ENCODE measurements around the gene DHRS2. TPM values are rescaled to one million over a fixed set of nuclear protein-coding genes. Genes with fewer than 3 reads are reported as not detected.

DHRS2 gene
- total and polyA plus RNA-seq, 2 of the 13 experiments (the other 11 are each of a cell fraction or from before 2014, with no cell fraction given): 1,621 to 3,021 TPM

GRCh38 chr14:23588884-23589598 lies 47.1 kb upstream of the DHRS2 start (continued):
- TF ChIP-seq CEBPZ (IDR thresholded peaks at IDR 0.05; ENCODE audit: low read length) (no peak), SCMH1 (CRISPR knock-in tag; IDR thresholded peaks at IDR 0.05; ENCODE audit: borderline replicate concordance) (no peak), TOPORS (CRISPR knock-in tag; IDR thresholded peaks at IDR 0.05) (peak; percentile 98), GFI1 (CRISPR knock-in tag; IDR thresholded peaks at IDR 0.05; ENCODE audit: borderline replicate concordance) (peak; percentile 79; the same call in 1 of the 2 replicates), ATF1 (CRISPR knock-in tag; IDR thresholded peaks at IDR 0.05) (no peak), CHCHD3 (CRISPR knock-in tag; IDR thresholded peaks at IDR 0.05) (no peak), MYC (CRISPR knock-in tag; IDR thresholded peaks at IDR 0.05; ENCODE audit: borderline replicate concordance) (peak; percentile 66; the same call in 1 of the 2 replicates), ZKSCAN5 (CRISPR knock-in tag; IDR thresholded peaks at IDR 0.05) (0 out of 2 replicates have a peak, but pooled peaks have one; percentile 35), ZNF660 (CRISPR knock-in tag; IDR thresholded peaks at IDR 0.05; ENCODE audit: borderline replicate concordance, low read depth) (no peak; the same call in 1 of the 2 replicates)
- TF ChIP-seq, protein P1, sequence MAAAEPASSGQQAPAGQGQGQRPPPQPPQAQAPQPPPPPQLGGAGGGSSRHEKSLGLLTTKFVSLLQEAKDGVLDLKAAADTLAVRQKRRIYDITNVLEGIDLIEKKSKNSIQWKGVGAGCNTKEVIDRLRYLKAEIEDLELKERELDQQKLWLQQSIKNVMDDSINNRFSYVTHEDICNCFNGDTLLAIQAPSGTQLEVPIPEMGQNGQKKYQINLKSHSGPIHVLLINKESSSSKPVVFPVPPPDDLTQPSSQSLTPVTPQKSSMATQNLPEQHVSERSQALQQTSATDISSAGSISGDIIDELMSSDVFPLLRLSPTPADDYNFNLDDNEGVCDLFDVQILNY (CRISPR knock-in tag; conservative IDR thresholded peaks at IDR 0.05): no peak
- TF ChIP-seq, protein P2, sequence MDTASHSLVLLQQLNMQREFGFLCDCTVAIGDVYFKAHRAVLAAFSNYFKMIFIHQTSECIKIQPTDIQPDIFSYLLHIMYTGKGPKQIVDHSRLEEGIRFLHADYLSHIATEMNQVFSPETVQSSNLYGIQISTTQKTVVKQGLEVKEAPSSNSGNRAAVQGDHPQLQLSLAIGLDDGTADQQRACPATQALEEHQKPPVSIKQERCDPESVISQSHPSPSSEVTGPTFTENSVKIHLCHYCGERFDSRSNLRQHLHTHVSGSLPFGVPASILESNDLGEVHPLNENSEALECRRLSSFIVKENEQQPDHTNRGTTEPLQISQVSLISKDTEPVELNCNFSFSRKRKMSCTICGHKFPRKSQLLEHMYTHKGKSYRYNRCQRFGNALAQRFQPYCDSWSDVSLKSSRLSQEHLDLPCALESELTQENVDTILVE (CRISPR knock-in tag; IDR thresholded peaks at IDR 0.05): peak; percentile 97
- TF ChIP-seq, protein P3, sequence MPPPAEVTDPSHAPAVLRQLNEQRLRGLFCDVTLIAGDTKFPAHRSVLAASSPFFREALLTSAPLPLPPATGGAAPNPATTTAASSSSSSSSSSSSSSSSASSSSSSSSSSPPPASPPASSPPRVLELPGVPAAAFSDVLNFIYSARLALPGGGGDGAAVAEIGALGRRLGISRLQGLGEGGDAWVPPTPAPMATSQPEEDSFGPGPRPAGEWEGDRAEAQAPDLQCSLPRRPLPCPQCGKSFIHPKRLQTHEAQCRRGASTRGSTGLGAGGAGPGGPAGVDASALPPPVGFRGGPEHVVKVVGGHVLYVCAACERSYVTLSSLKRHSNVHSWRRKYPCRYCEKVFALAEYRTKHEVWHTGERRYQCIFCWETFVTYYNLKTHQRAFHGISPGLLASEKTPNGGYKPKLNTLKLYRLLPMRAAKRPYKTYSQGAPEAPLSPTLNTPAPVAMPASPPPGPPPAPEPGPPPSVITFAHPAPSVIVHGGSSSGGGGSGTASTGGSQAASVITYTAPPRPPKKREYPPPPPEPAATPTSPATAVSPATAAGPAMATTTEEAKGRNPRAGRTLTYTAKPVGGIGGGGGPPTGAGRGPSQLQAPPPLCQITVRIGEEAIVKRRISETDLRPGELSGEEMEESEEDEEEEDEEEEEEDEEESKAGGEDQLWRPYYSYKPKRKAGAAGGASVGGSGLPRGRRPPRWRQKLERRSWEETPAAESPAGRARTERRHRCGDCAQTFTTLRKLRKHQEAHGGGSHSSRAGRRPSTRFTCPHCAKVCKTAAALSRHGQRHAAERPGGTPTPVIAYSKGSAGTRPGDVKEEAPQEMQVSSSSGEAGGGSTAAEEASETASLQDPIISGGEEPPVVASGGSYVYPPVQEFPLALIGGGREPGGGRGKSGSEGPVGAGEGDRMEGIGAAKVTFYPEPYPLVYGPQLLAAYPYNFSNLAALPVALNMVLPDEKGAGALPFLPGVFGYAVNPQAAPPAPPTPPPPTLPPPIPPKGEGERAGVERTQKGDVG (CRISPR knock-in tag; IDR thresholded peaks at IDR 0.05; ENCODE audit: borderline replicate concordance): peak; percentile 94; the same call in 1 of the 2 replicates
- TF ChIP-seq, protein P4, sequence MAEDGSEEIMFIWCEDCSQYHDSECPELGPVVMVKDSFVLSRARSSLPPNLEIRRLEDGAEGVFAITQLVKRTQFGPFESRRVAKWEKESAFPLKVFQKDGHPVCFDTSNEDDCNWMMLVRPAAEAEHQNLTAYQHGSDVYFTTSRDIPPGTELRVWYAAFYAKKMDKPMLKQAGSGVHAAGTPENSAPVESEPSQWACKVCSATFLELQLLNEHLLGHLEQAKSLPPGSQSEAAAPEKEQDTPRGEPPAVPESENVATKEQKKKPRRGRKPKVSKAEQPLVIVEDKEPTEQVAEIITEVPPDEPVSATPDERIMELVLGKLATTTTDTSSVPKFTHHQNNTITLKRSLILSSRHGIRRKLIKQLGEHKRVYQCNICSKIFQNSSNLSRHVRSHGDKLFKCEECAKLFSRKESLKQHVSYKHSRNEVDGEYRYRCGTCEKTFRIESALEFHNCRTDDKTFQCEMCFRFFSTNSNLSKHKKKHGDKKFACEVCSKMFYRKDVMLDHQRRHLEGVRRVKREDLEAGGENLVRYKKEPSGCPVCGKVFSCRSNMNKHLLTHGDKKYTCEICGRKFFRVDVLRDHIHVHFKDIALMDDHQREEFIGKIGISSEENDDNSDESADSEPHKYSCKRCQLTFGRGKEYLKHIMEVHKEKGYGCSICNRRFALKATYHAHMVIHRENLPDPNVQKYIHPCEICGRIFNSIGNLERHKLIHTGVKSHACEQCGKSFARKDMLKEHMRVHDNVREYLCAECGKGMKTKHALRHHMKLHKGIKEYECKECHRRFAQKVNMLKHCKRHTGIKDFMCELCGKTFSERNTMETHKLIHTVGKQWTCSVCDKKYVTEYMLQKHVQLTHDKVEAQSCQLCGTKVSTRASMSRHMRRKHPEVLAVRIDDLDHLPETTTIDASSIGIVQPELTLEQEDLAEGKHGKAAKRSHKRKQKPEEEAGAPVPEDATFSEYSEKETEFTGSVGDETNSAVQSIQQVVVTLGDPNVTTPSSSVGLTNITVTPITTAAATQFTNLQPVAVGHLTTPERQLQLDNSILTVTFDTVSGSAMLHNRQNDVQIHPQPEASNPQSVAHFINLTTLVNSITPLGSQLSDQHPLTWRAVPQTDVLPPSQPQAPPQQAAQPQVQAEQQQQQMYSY (CRISPR knock-in tag; IDR thresholded peaks at IDR 0.05): no peak
- TF ChIP-seq, protein P5, sequence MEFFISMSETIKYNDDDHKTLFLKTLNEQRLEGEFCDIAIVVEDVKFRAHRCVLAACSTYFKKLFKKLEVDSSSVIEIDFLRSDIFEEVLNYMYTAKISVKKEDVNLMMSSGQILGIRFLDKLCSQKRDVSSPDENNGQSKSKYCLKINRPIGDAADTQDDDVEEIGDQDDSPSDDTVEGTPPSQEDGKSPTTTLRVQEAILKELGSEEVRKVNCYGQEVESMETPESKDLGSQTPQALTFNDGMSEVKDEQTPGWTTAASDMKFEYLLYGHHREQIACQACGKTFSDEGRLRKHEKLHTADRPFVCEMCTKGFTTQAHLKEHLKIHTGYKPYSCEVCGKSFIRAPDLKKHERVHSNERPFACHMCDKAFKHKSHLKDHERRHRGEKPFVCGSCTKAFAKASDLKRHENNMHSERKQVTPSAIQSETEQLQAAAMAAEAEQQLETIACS (CRISPR knock-in tag; IDR thresholded peaks at IDR 0.05): no peak

All from HepG2 (cell line).